ENCODE measurements around the gene B2M. TPM values are rescaled to one million over a fixed set of nuclear protein-coding genes. Genes with fewer than 3 reads are reported as not detected.
A peak's percentile ranks its signal among the peaks of the same experiment; 100 is the strongest.
"Not testable (repeated sequence)": the region's sequence is repeated elsewhere in the genome, so short reads cannot be mapped to it uniquely, and the experiment has no call there.

B2M gene
- total RNA-seq, 2 experiments from 2014 or later: 7,848 to 8,493 TPM

DNA sequence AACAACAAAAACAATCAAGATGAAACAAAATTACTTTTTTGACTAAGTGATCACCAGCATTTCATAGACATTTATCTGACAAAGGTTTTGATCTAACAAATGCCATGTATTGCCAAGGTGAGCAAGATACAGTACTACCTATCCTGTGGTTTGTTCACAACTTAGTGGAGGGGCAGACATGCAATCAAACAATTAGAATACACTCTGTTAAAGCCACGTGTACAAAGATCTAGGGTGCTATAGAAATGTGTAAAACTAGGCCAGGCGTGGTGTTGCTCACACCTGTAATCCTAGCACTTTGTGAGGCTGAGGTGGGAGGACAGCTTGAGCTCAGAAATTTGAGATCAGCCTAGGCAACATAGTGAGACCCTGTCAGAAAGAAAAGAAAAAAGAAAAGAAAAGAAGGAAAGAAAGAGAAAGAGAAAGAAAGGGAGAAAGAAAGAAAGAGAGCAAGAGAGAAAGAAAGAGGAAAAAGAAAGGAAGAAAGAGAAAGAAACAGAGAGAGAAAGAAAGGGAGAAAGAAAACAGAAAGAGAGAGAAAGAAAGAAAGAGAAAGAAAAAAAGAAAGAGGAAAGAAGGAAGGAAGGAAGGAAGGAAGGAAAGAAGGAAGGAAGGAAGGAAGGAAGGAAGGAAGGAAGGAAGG lies 23.6 kb downstream of the B2M start:
- ATAC-seq (ENCODE audit: low read depth) (no peak), DNase-seq (no peak)
- no peaks in the 10 kb centered on the region for H3K9me3 Mint-ChIP-seq
- peak overlapping the region; percentile 97 for H3K27ac Mint-ChIP-seq
- POLR2A ChIA-PET: interaction anchor here (0.6 to 22.5 kb wide), 7 partner anchors 17 to 156 kb away, joined by 3 to 1864 read pairs (median 23); partner anchors contain the start of genes B2M, PATL2 and SPG11
- H3K4me1 Mint-ChIP-seq: peaks cover 58% of the 10 kb centered on the region
- H3K4me3 Mint-ChIP-seq: peak overlapping the region; percentile 88
- peaks cover 18% of the 10 kb centered on the region for H3K36me3 Mint-ChIP-seq
- no peaks in the 10 kb centered on the region for H3K27me3 Mint-ChIP-seq

DNA sequence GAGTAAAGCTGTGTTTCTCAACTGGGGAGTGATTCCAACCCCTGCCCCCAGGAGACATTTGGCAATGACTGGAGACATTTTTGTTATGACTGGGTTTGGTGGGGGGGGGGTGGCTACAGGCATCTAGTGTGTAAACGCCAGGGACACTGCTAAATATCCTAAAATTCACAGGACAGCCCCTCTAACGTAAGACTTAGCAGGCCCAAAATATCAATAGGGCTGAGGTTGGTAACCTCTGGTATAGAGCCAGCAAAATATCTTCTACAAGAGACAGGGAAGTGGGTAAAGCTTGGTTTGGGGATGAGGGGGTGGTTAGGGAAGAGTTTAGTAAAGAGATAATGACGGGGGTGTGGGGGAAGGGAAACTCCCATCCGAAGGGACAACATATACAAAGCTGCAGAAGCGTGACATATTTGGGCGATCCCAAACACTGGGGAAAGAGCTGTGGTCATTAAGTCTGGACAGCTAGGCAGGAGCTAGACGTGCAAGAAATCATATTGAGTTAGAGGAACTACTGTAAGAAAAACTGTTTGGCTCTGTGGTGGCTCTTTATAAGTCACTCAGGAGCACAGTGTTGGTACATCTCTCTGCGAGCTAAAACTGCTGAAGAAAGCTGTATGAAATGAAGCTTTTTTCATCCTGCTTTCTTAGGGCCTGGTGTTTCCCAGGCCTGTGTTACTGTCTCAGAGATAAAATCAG lies 24.3 kb downstream of the B2M start:
- Mint-ChIP-seq H3K9me3 (no peaks in the 10 kb centered on the region), H3K27ac (peak overlapping the region; percentile 97), H3K27me3 (no peaks in the 10 kb centered on the region), H3K4me3 (peak overlapping the region; percentile 88), H3K36me3 (peaks cover 18% of the 10 kb centered on the region), H3K4me1 (peaks cover 55% of the 10 kb centered on the region)
- ATAC-seq (ENCODE audit: low read depth) (peak; percentile 37), DNase-seq (no peak)
- POLR2A ChIA-PET: interaction anchor here (0.6 to 22.5 kb wide), 16 partner anchors 18 to 447 kb away, joined by 3 to 1864 read pairs (median 5); partner anchors contain the start of genes B2M, EIF3J, GOLM2 and PATL2

DNA sequence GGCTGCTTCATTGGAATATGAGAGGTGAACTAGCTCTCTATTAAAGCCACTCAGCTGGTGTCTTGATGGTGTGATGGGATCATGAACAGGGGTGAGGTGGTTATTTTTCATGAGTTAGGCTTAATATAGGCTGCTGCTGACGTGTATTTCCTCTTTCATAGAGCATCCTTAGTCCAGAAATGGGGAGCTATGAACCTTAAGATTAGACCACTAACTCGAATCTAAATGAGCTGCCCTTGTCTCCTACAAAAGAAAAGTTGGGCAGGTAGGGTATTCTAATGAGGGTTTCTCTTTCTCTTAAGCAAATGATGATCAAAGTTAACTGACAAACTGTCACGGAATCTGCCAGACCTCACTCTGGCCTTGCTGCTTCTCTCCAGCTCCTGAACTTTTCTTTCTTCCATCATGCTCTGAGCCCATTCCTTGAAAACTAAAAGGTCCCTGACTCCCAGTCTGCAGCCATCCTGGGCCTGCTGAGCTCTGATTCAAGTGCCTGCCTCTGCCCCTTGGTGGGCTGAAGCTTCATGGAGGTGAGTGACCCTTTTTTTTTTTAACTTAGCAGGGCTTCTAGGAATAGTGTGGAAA lies 25.0 kb downstream of the B2M start, which contains the start of gene TRIM69:
TSS of gene TRIM69 (plus strand) at position 348 of the 585 bp plus-strand sequence. CDS start at position 525, 177 bp downstream.
- POLR2A ChIA-PET: interaction anchor here (0.8 to 22.5 kb wide), 15 partner anchors 19 to 448 kb away, joined by 3 to 1864 read pairs (median 5); partner anchors contain the start of genes B2M, EIF3J, GOLM2 and PATL2
- Mint-ChIP-seq H3K4me1 (peaks cover 53% of the 10 kb centered on the region), H3K27ac (peak within 1 kb of the TSS; percentile 97), H3K36me3 (peaks cover 17% of the 10 kb centered on the region), H3K4me3 (peak within 1 kb of the TSS; percentile 88), H3K9me3 (no peaks in the 10 kb centered on the region), H3K27me3 (no peaks in the 10 kb centered on the region)
- DNase-seq: no peak
- ATAC-seq (ENCODE audit: low read depth): peak; percentile 43

DNA sequence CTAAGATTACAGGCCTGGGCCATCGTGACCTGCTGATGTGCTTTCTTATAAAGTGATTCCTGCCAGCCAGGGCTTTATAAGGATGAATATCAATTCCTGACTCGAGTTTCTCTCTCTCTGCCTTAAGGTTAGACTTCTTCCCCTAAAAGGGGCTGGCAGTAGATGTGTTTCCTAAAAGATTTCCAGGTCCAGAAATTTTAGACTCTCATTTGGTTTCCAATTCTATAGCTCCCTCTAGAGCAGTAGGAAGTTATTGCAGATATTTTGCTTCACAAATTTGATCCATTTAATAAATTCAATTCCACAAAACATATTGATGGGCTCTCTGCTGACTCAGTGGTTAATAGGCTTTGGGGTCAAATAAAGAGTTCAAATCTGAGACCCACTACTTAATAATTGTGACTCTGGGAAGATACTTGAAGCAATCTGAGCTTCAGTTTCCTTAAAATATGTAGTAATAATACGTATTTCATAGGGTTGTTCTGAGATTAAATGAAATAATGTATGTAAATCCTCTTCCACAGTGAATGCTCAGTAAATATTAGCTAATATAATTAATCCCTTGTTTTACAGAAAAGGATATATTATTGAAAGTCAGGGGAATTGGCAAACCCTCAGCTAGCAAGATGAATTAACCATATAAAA lies 27.1 kb downstream of the B2M start:
- peak overlapping the region; percentile 73 for H3K4me3 Mint-ChIP-seq
- peaks cover 38% of the 10 kb centered on the region for H3K4me1 Mint-ChIP-seq

DNA sequence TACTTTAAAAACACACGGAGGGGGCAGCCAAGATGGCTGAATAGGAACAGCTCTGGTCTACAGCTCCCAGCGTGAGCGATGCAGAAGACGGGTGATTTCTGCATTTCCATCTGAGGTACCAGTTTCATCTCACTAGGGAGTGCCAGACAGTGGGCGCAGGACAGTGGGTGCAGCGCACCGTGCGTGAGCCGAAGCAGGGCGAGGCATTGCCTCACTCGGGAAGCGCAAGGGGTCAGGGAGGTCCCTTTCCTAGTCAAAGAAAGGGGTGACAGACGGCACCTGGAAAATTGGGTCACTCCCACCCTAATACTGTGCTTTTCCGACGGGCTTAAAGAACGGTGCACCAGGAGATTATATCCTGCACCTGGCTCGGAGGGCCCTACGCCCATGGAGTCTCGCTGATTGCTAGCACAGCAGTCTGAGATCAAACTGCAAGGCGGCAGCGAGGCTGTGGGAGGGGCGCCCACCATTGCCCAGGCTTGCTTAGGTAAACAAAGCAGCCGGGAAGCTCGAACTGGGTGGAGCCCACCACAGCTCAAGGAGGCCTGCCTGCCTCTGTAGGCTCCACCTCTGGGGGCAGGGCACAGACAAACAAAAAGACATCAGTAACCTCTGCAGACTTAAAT lies 28.0 kb downstream of the B2M start:
- not testable (repeated sequence) for DNase-seq; ATAC-seq (ENCODE audit: low read depth); H3K27me3 Mint-ChIP-seq; H3K4me3 Mint-ChIP-seq; H3K27ac Mint-ChIP-seq; H3K36me3 Mint-ChIP-seq; H3K9me3 Mint-ChIP-seq
- POLR2A ChIA-PET: interaction anchor here (16.4 to 22.5 kb wide), 2 partner anchors 22 to 74 kb away, joined by 622 to 1864 read pairs; partner anchors contain the start of genes B2M, PATL2 and SPG11
- peaks cover 32% of the 10 kb centered on the region for H3K4me1 Mint-ChIP-seq

More for the DNA sequence above, 27.1 kb downstream of the B2M start:
- H3K36me3 Mint-ChIP-seq: peaks cover 6% of the 10 kb centered on the region
- H3K9me3 Mint-ChIP-seq: no peaks in the 10 kb centered on the region
- H3K27me3 Mint-ChIP-seq: no peaks in the 10 kb centered on the region
- POLR2A ChIA-PET: interaction anchor here (1.4 to 22.5 kb wide), 5 partner anchors 21 to 160 kb away, joined by 3 to 1864 read pairs (median 24); partner anchors contain the start of genes B2M, PATL2 and SPG11
- DNase-seq (no peak), ATAC-seq (ENCODE audit: low read depth) (no peak)
- peak overlapping the region; percentile 51 for H3K27ac Mint-ChIP-seq

DNA sequence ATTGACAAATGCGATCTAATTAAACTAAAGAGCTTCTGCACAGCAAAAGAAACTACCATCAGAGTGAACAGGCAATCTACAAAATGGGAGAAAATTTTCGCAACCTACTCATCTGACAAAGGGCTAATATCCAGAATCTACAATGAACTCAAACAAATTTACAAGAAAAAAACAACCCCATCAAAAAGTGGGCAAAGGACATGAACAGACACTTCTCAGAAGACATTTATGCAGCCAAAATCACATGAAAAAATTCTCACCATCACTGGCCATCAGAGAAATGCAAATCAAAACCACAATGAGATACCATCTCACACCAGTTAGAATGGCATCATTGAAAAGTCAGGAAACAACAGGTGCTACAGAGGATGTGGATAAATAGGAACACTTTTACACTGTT lies 32.1 kb downstream of the B2M start:
- H3K36me3 Mint-ChIP-seq: peaks cover 15% of the 10 kb centered on the region
- H3K9me3 Mint-ChIP-seq; ATAC-seq (ENCODE audit: low read depth); H3K27me3 Mint-ChIP-seq; H3K4me3 Mint-ChIP-seq; POLR2A ChIA-PET; H3K27ac Mint-ChIP-seq; DNase-seq; H3K4me1 Mint-ChIP-seq: not testable (repeated sequence)

DNA sequence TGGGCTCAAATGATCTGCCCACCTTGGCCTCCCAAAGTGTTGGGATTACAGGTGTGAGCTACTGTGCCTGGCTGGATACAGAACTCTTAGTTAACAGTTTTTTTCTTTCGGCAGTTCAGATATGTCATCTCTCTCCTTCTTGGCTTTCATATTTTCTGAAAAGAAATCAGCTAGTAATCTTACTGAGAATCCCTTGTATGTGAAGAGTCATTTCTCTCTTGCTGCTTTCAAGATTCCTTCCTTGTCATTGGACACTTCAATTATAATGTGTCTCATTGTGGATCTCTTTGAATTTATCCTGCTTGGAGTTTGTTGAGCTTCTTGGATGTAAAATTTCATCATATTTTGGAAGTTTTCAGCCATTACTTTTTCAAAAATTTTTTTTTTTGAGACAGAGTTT lies 42.0 kb downstream of the B2M start:
- no peak overlapping the region for H3K27ac Mint-ChIP-seq
- peaks cover 65% of the 10 kb centered on the region for H3K36me3 Mint-ChIP-seq
- ATAC-seq (ENCODE audit: low read depth) (no peak), DNase-seq (no peak)
- no peaks in the 10 kb centered on the region for H3K27me3 Mint-ChIP-seq
- peaks cover 9% of the 10 kb centered on the region for H3K9me3 Mint-ChIP-seq
- H3K4me3 Mint-ChIP-seq: no peak overlapping the region
- peaks cover 3% of the 10 kb centered on the region for H3K4me1 Mint-ChIP-seq
- POLR2A ChIA-PET: no interaction called here

DNA sequence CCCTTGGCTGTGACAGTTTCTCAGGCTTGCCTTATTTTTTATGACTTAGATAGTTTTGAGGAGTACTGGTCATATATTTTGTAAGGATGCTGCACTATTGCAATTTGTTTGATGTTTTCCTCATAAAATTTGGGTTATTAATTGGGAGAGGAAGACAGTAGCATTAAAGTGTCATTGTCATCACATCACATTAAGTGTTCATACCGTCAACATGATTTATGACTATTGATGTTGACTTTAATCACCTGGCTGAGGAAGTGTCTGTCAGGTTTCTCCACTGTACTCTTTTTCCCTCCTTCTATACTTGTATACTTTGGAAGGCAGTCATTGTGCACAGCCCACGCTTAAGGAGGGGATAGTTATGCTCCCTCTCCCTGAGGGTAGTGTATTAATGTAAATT lies 51.9 kb downstream of the B2M start:
- H3K9me3 Mint-ChIP-seq: no peaks in the 10 kb centered on the region
- H3K36me3 Mint-ChIP-seq: peaks cover 34% of the 10 kb centered on the region
- POLR2A ChIA-PET: no interaction called here
- H3K27ac Mint-ChIP-seq: no peak overlapping the region
- ATAC-seq (ENCODE audit: low read depth) (no peak), DNase-seq (no peak)
- H3K4me1 Mint-ChIP-seq: no peaks in the 10 kb centered on the region
- H3K27me3 Mint-ChIP-seq: no peaks in the 10 kb centered on the region
- no peak overlapping the region for H3K4me3 Mint-ChIP-seq

DNA sequence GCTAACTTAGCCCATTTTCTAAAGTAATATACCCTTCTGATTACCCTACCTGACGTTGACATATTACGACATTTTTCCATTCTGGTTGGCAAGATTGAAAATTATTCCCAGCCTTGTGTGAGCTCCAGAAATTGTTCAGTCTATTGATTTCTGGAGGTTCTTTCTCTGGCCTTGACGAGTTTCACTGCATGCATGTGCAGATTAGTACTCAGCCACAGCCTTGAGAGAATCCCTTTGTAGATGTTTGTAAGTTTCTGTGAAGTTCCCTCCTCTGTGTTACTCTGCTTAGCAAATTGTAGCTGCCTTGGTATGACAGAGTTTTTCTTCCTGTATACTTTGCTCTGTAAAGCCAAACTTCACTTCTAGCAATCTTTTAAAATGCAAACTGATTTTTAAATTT lies 52.5 kb downstream of the B2M start:
- Mint-ChIP-seq H3K4me3 (no peak overlapping the region), H3K36me3 (peaks cover 36% of the 10 kb centered on the region), H3K4me1 (no peaks in the 10 kb centered on the region), H3K27me3 (no peaks in the 10 kb centered on the region), H3K27ac (no peak overlapping the region), H3K9me3 (no peaks in the 10 kb centered on the region)
- DNase-seq: no peak
- POLR2A ChIA-PET: no interaction called here
- no peak for ATAC-seq (ENCODE audit: low read depth)

DNA sequence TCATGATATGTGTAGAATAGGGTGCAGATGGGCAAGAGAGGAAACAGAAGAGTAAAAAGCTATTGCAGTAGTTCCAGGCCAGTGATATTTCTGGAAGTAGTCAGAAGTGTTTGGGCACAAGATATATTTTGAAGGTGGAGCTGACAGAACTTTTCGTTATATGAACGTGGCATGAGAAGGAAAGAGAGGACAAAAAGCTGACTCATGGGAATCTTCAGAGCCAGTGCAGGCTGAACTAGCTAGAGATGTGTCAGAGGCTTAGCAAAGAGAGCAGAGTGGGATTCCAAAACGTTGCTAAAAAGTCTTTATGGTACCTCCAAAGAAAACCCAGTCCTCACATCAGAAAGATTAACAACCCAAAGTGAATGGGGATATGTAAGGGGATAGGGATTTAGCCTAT lies 53.7 kb downstream of the B2M start:
- H3K4me3 Mint-ChIP-seq: no peak overlapping the region
- no peak for DNase-seq
- no peaks in the 10 kb centered on the region for H3K4me1 Mint-ChIP-seq
- peaks cover 44% of the 10 kb centered on the region for H3K36me3 Mint-ChIP-seq
- no peak overlapping the region for H3K27ac Mint-ChIP-seq
- POLR2A ChIA-PET: no interaction called here
- ATAC-seq (ENCODE audit: low read depth): no peak
- H3K9me3 Mint-ChIP-seq: peaks cover 1% of the 10 kb centered on the region
- H3K27me3 Mint-ChIP-seq: no peaks in the 10 kb centered on the region

All from activated naive CD8-positive, alpha-beta T cell treated with anti-CD3 and anti-CD28 coated beads, Interleukin-2, amount 10 ng/mL, durations not matched to agents 7 days and 5 days (primary cell).